Endothelial cell of umbilical vein (primary cell): ENCODE data around the gene GALNT10. TPM values are rescaled to one million over a fixed set of nuclear protein-coding genes. Genes with fewer than 3 reads are reported as not detected.

Experiments used
- BruUV-seq: library from RNA; stranded (reverse); fragments of 400-500 nt; replicated peaks from 2 replicates; lab custom pipeline; 2021; lab: Mats Ljungman, UMichigan
- CTCF ChIA-PET: fragments of 300-600, 350-600 bp; sonication (Branson Sonifier 250); formaldehyde crosslinking; loops from one replicate; lab custom pipeline; 2021; ENCODE audit warnings: antibody characterized with exemption, inconsistent platforms; lab: Charles Lee
- POLR2A ChIA-PET: fragments of 300-600, 350-600 bp; sonication (Branson Sonifier 250); formaldehyde crosslinking; loops from one replicate; lab custom pipeline; 2021; ENCODE audit warnings: antibody characterized with exemption, inconsistent platforms; lab: Charles Lee
- DNase-seq: peaks from one replicate; pipeline ENCODE4 v3.0.0-alpha.2; 2011; ENCODE audit warnings: low read depth, low spot score
- FAIRE-seq: peaks from 2 replicates; lab custom pipeline; 2011; peaks lifted over from hg19 to GRCh38; lab: Jason Lieb, UNC
- H2AFZ ChIP-seq: 2 replicates; pipeline ENCODE4 v1.6.0; 2012; ENCODE audit warnings: low read depth, low read length, control low read depth, inconsistent platforms
- H3K27ac ChIP-seq: 2 replicates; pipeline ENCODE4 v1.5.1; 2011; ENCODE audit warnings: low read depth, mild to moderate bottlenecking, control low read depth, low read length, moderate library complexity; ENCODE audit not compliant: insufficient read depth
- H3K27me3 ChIP-seq, 2 experiments: 2 replicates each; pipeline versions ENCODE4 v1.6.0 to v1.6.1; 2011; ENCODE audit warnings: low read length in 2 of 2, mixed read lengths in 1 of 2; ENCODE audit not compliant: control insufficient read depth in 2 of 2, insufficient read depth in 2 of 2
- H3K36me3 ChIP-seq, 2 experiments: 2 replicates in 1 of 2; 3 replicates in 1 of 2; pipeline ENCODE4 v1.5.1; 2011; ENCODE audit warnings: low read length in 2 of 2, mild to moderate bottlenecking in 1 of 2, moderate library complexity in 1 of 2; ENCODE audit not compliant: control insufficient read depth in 2 of 2, insufficient read depth in 2 of 2; ENCODE audit errors: extremely low read depth in 1 of 2
- H3K4me1 ChIP-seq: 3 replicates; pipeline ENCODE4 v1.5.1; 2011; ENCODE audit warnings: mild to moderate bottlenecking, low read length; ENCODE audit not compliant: control insufficient read depth, insufficient read depth; ENCODE audit errors: extremely low read depth
- H3K4me2 ChIP-seq: 2 replicates; pipeline ENCODE4 v1.6.1; 2011; ENCODE audit warnings: low read length, control low read depth, mixed read lengths; ENCODE audit not compliant: insufficient read depth
- H3K4me3 ChIP-seq, 3 experiments: fragments of 200-600 bp in 1 of 3; sonication (generic), shearing (Covaris generic) in 1 of 3; replicated peaks in 1 of 3; 2 replicates each; pipeline ENCODE4 v1.5.1; 2011 to 2016; ENCODE audit warnings: control low read depth in 3 of 3, low read length in 3 of 3, mild to moderate bottlenecking in 2 of 3, inconsistent platforms in 1 of 3, low read depth in 1 of 3, moderate library complexity in 1 of 3; ENCODE audit not compliant: insufficient read depth in 1 of 3
- H3K79me2 ChIP-seq: 2 replicates; pipeline ENCODE4 v1.6.0; 2012; ENCODE audit warnings: low read length, inconsistent platforms; ENCODE audit not compliant: control insufficient read depth, insufficient read depth
- H3K9ac ChIP-seq: replicated peaks from 2 replicates; pipeline ENCODE3; 2011; ENCODE audit warnings: low read length, control low read depth; ENCODE audit not compliant: insufficient read depth; ENCODE audit errors: extremely low read depth
- H3K9me1 ChIP-seq: replicated peaks from 3 replicates; pipeline ENCODE4 v1.6.0; 2011; ENCODE audit warnings: mild to moderate bottlenecking, low read length; ENCODE audit not compliant: control insufficient read depth, insufficient read depth; ENCODE audit errors: extremely low read depth
- H3K9me3 ChIP-seq: replicated peaks from 2 replicates; pipeline ENCODE4 v1.5.1; 2012; ENCODE audit warnings: low read length, inconsistent platforms; ENCODE audit not compliant: control insufficient read depth, insufficient read depth
- H4K20me1 ChIP-seq: replicated peaks from 2 replicates; pipeline ENCODE3; 2011; ENCODE audit warnings: mild to moderate bottlenecking, low read length; ENCODE audit not compliant: control insufficient read depth, insufficient read depth; ENCODE audit errors: extremely low read depth
- CTCF ChIP-seq, 2 donors: IDR thresholded peaks; 1 replicate in 1 of 2; 2 replicates in 1 of 2; pipeline ENCODE4 v1.5.1; 2011; ENCODE audit warnings: low read length in 2 of 2, mild to moderate bottlenecking in 2 of 2, moderate library complexity in 2 of 2, control low read depth in 1 of 2, inconsistent platforms in 1 of 2, low read depth in 1 of 2; ENCODE audit not compliant: insufficient read depth in 1 of 2; ENCODE audit errors: extremely low read depth in 1 of 2
- EZH2 ChIP-seq: IDR thresholded peaks from 2 replicates; pipeline ENCODE4 v1.6.1; 2012; ENCODE audit warnings: borderline replicate concordance, low read depth, mild to moderate bottlenecking, moderate library complexity, low read length, inconsistent platforms; ENCODE audit not compliant: severe bottlenecking
- FOS ChIP-seq: IDR thresholded peaks from 2 replicates; pipeline ENCODE4 v1.6.1; 2011; ENCODE audit warnings: mild to moderate bottlenecking, low read length, moderate library complexity, borderline replicate concordance; ENCODE audit not compliant: insufficient read depth
- GATA2 ChIP-seq: IDR thresholded peaks from 2 replicates; pipeline ENCODE4 v1.7.0; 2011; ENCODE audit warnings: low read depth, mild to moderate bottlenecking, moderate library complexity, mixed read lengths, low read length; ENCODE audit not compliant: insufficient read length, insufficient read depth
- JUN ChIP-seq: IDR thresholded peaks from 2 replicates; pipeline ENCODE4 v1.6.1; 2011; ENCODE audit warnings: borderline replicate concordance, low read depth; ENCODE audit not compliant: insufficient read length, insufficient read depth
- MAX ChIP-seq: IDR thresholded peaks from 2 replicates; pipeline ENCODE4 v1.6.1; 2011; ENCODE audit not compliant: insufficient read depth, insufficient read length
- POLR2AphosphoS5 ChIP-seq: IDR thresholded peaks from 2 replicates; pipeline ENCODE4 v1.6.1; 2012; ENCODE audit warnings: low read depth, mild to moderate bottlenecking, control low read depth, low read length, moderate library complexity; ENCODE audit not compliant: insufficient read depth
- dilution Hi-C: fragments of 300-500 bp; cut with MboI; formaldehyde crosslinking; loops from one replicate; pipeline ENCODE4 v1.15.0; 2019; ENCODE audit warnings: low sequenced_read_pairs; ENCODE audit not compliant: extremely low pct_ligation_motif_present
- intact Hi-C: fragments of 100-400 bp; cut with micrococcal nuclease; formaldehyde crosslinking; loops from one replicate; pipeline ENCODE4 v1.10.0; 2022
- polyA plus RNA-seq, 4 experiments: library from polyadenylated mRNA; depleted of rRNA in 3 of 4; stranded (reverse) in 3 of 4; unstranded in 1 of 4; fragments of >200 nt; gene quantifications; 2 replicates each; pipeline versions ENCODE4 v1.2.1 to v1.2.3, GENCODE V29; 2011 to 2012; ENCODE audit warnings: missing spikeins in 1 of 4
- total RNA-seq: library from RNA; stranded (reverse); gene quantifications from 2 replicates; pipeline ENCODE4 v1.2.3, GENCODE V29; 2021

Gene GALNT10
- total and polyA plus RNA-seq, 2 donors (not counting 3 experiments of a cell fraction or from before 2014, with no cell fraction given) = 70.2 to 77.6 TPM

- CTCF ChIA-PET = interaction anchor here (1.2 kb wide), 1 partner anchor 14 kb away, joined by 3 read pairs; no protein-coding TSS in a partner anchor
- Histone ChIP-seq H3K4me1 (peaks cover 11% of the 10 kb centered on the region), H3K79me2 (peaks cover 3% of the 10 kb centered on the region), H3K27ac (no peak overlapping the region), H3K27me3 (no peaks in the 10 kb centered on the region), H3K9ac (no peak overlapping the region), H4K20me1 (no peaks in the 10 kb centered on the region), H3K4me2 (no peak overlapping the region), H2AFZ (no peak overlapping the region), H3K9me1 (no peaks in the 10 kb centered on the region), H3K9me3 (no peaks in the 10 kb centered on the region), H3K4me3 (no peak overlapping the region), H3K36me3 (no peaks in the 10 kb centered on the region)
- BruUV-seq = no TSS peak
- DNase-seq (no peak), FAIRE-seq (no peak)
- dilution Hi-C loops (no loop called here), intact Hi-C loops (no loop called here)
- POLR2A ChIA-PET = no interaction called here
- TF ChIP-seq CTCF (IDR thresholded peaks at IDR 0.05; ENCODE audit: extremely low read depth in 1 of 2, insufficient read depth in 1 of 2, low read depth in 1 of 2, low read length in 2 of 2) (no peak), EZH2 (no peak), POLR2AphosphoS5 (no peak), GATA2 (no peak), FOS (no peak), JUN (no peak), MAX (no peak)
Observed at GRCh38 chr5:154242964-154243376, 52.4 kb downstream of the GALNT10 start.
